Activated CD8-positive, alpha-beta memory T cell treated with anti-CD3 and anti-CD28 coated beads, Interleukin-2, amount 50 U/mL, for 24 hours (primary cell): Measurements from ENCODE around the gene ANKRD1.
"Not testable (repeated sequence)": the region's sequence is repeated elsewhere in the genome, so short reads cannot be mapped to it uniquely, and the experiment has no call there.

Source experiments
- DNase-seq: peaks from one replicate; pipeline ENCODE4 v3.0.0-alpha.2; 2020; ENCODE audit errors: extremely low read depth

The ANKRD1 gene

GRCh38 chr10:90912174-90912573, 8.7 kb downstream of the ANKRD1 start:
- no peak for DNase-seq

GRCh38 chr10:90911133-90912051, 9.5 kb downstream of the ANKRD1 start:
- peak; percentile 7 for DNase-seq

GRCh38 chr10:90906596-90906995, 14.3 kb downstream of the ANKRD1 start:
- DNase-seq = no peak

- DNase-seq = no peak
These were observed 15.0 kb downstream of the ANKRD1 start for GRCh38 chr10:90905925-90906324.

- not testable (repeated sequence) for DNase-seq
These were observed 24.0 kb downstream of the ANKRD1 start for GRCh38 chr10:90896916-90897315.

GRCh38 chr10:90893190-90893589, 27.7 kb downstream of the ANKRD1 start:
- no peak for DNase-seq

GRCh38 chr10:90890347-90890746, 30.5 kb downstream of the ANKRD1 start:
- DNase-seq = no peak

GRCh38 chr10:90889636-90890035, 31.3 kb downstream of the ANKRD1 start:
- no peak for DNase-seq

GRCh38 chr10:90888387-90888786, 32.5 kb downstream of the ANKRD1 start:
- no peak for DNase-seq

- DNase-seq = no peak
These were observed 33.3 kb downstream of the ANKRD1 start for GRCh38 chr10:90887555-90887954.

GRCh38 chr10:90885176-90885575, 35.7 kb downstream of the ANKRD1 start:
- DNase-seq = no peak

- DNase-seq = no peak
These were observed 36.5 kb downstream of the ANKRD1 start for GRCh38 chr10:90884431-90884830.

GRCh38 chr10:90880059-90880719, 40.7 kb downstream of the ANKRD1 start:
- DNase-seq = not testable (repeated sequence)

GRCh38 chr10:90879062-90879461, 41.8 kb downstream of the ANKRD1 start:
- DNase-seq = no peak

- peak; percentile 4 for DNase-seq
These were observed 48.3 kb downstream of the ANKRD1 start for GRCh38 chr10:90872648-90873020.

GRCh38 chr10:90871766-90872647, 48.9 kb downstream of the ANKRD1 start, which contains the start of gene RPP30:
Gene RPP30 (plus strand): TSS chr10:90871974. CDS start chr10:90871987, 13 bp downstream.
- peak; percentile 63 for DNase-seq

GRCh38 chr10:90871279-90871765, 49.6 kb downstream of the ANKRD1 start:
- DNase-seq = peak; percentile 6

- DNase-seq = no peak
These were observed 54.8 kb downstream of the ANKRD1 start for GRCh38 chr10:90866050-90866598.

GRCh38 chr10:90865401-90865800, 55.5 kb downstream of the ANKRD1 start:
- DNase-seq = no peak

GRCh38 chr10:90862908-90863514, 57.9 kb downstream of the ANKRD1 start:
- no peak for DNase-seq
